Measurements from ENCODE around the gene SLC18A2.

GRCh38 chr10:117222552-117222951 lies 18.4 kb upstream of the SLC18A2 start:
- TF ChIP-seq CTCF (IDR thresholded peaks at IDR 0.05; ENCODE audit: extremely low read depth in 1 of 2, insufficient read depth in 1 of 2, low read depth in 1 of 2, low read length in 2 of 2) (no peak), POLR2A (IDR thresholded peaks at IDR 0.05; ENCODE audit: low read depth, low read length) (no peak)

Data from endothelial cell of umbilical vein (primary cell).